Jurkat, Clone E6-1 (cell line): Measurements from ENCODE around the gene TNFSF8.
A peak's percentile ranks its signal among the peaks of the same experiment; 100 is the strongest.

ENCODE experiments used
- DNase-seq: peaks from one replicate; pipeline ENCODE4 v3.0.0-alpha.2; 2011; ENCODE audit warnings: low read depth, low spot score
- H3K4me3 ChIP-seq: 2 replicates; pipeline ENCODE4 v1.5.1; 2011; ENCODE audit warnings: mild to moderate bottlenecking, low read length, control low read depth, moderate library complexity

Gene TNFSF8

GRCh38 chr9:114889802-114890224 lies 40.6 kb downstream of the TNFSF8 start:
- no peak overlapping the region for H3K4me3 ChIP-seq
- DNase-seq = peak; percentile 51

DNA sequence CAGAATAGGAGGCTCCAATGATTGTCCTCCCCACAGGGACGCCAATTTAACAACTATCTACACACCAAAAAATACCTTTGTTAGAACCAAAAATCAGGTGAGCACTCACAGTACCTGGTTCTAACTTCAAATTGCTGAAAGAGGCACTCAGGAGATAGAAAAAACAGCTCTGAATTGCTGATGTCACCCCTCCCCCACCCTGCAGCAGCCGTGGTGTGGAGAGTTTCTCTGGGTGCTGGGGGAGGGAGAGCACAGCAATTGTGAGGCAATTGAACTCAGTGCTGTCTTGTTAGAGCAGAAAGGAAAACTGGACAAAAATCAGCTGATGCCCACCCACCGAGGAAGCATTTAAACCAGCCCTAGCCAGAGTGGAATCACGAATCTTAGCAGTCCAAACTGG lies 41.8 kb downstream of the TNFSF8 start:
- DNase-seq = no peak
- H3K4me3 ChIP-seq = no peak overlapping the region

- no peak for DNase-seq
- no peak overlapping the region for H3K4me3 ChIP-seq
Measured at GRCh38 chr9:114887963-114888362, 42.4 kb downstream of the TNFSF8 start.

- DNase-seq = no peak
- H3K4me3 ChIP-seq = no peak overlapping the region
Measured at GRCh38 chr9:114884787-114885452, 45.5 kb downstream of the TNFSF8 start.

- no peak for DNase-seq
- no peak overlapping the region for H3K4me3 ChIP-seq
Measured at GRCh38 chr9:114883709-114884108, 46.7 kb downstream of the TNFSF8 start.

DNA sequence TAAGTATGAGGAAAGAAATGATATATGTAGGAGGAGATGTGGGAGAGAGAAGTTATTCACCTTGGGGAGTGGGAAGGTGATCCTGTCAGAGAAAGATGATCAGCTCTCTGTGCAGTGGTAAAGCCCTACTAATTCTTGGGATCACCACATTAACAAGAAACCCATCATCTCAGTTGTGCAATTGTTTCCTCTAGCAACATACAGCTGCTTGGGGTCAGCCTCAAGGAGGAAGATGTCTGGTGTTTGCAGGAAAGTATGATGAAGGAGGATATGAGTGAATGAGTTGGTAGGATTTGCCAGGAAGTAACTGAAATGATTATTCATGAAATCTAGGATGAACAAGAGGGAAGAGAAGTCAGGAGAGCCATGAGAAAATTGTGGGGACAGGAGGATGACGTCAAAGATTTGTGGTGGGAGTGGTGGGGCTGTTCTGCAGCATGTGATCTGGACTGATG lies 50.1 kb downstream of the TNFSF8 start:
- H3K4me3 ChIP-seq = no peak overlapping the region
- DNase-seq = no peak

DNA sequence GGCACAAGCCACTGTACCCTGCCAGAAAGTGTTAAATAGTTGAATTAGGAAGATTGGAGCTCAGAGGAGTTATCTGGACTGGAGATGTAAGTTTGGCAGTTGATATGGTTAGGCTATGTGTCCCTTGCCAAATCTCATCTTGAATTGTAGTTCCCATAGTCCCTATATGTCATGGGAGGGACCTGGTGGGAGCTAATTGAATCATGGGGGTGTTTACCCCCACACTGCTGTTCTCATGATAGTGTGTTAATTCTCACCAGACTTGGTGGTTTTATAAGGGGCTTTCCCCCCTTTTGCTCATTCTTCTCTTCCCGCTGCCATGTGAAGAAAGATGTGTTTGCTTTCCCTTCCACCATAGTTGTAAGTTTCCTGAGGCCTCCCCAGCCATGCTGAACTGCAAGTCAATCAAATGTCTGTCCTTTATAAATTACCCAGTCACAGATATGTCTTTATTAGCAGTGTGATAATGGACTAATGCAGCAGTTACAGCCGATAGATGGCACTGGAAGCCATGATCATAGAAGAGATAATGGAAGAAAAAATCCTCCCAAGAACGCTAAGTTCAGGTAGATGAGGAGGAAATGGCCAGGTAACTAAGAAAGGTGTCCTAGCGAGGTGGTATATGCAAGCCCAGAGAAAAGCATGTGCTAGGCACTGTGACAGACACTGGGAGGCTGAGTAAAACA lies 51.4 kb downstream of the TNFSF8 start:
- no peak overlapping the region for H3K4me3 ChIP-seq
- DNase-seq = no peak

DNA sequence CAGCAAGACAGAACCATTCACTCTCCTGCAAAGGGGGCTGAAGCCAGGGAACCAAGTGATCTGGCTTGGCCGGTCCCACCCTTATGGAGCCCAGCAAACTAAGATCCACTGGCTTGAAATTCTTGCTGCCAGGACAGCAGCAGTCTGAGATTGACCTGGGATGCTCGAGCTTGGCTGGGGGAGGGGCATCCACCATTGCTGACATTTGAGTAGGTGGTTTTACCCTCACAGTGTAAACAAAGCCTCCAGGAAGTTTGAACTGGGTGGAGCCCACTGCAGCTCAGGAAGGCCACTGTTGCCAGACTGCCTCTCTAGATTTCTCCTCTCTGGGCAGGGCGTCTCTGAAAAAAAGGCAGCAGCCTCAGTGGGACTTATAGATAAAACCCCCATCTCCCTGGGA lies 60.5 kb downstream of the TNFSF8 start:
- H3K4me3 ChIP-seq = no peak overlapping the region
- peak; percentile 51 for DNase-seq

- H3K4me3 ChIP-seq = no peak overlapping the region
- DNase-seq = no peak
Measured at GRCh38 chr9:114869378-114869777, 61.0 kb downstream of the TNFSF8 start.

- no peak overlapping the region for H3K4me3 ChIP-seq
- no peak for DNase-seq
Measured at GRCh38 chr9:114867327-114867726, 63.1 kb downstream of the TNFSF8 start.

GRCh38 chr9:114864471-114864870 lies 65.9 kb downstream of the TNFSF8 start:
- no peak for DNase-seq

GRCh38 chr9:114861922-114862605 lies 68.3 kb downstream of the TNFSF8 start:
- no peak for DNase-seq
- no peak overlapping the region for H3K4me3 ChIP-seq

More at GRCh38 chr9:114864471-114864870, 65.9 kb downstream of the TNFSF8 start:
- H3K4me3 ChIP-seq = no peak overlapping the region

DNA sequence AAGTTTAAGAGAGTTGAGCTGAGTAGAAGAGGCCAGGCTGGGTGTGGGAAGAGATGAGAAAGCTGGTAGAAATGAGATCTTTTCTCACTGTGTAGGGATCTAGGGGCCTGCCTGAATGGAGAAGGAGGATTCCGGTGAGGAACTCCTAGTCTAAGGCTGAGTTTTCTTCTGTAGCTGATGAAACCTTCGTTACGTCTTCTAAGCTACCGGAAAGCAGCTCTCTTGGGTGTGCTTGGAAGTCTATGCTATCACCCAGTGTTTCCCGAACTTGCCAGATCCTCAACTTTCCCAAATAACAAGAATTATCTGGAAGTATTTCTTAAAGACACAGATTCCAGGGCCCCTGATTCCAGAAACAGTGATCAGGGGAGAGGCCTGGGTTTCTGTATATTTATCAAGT lies 69.1 kb downstream of the TNFSF8 start:
- DNase-seq = no peak
- H3K4me3 ChIP-seq = no peak overlapping the region

DNA sequence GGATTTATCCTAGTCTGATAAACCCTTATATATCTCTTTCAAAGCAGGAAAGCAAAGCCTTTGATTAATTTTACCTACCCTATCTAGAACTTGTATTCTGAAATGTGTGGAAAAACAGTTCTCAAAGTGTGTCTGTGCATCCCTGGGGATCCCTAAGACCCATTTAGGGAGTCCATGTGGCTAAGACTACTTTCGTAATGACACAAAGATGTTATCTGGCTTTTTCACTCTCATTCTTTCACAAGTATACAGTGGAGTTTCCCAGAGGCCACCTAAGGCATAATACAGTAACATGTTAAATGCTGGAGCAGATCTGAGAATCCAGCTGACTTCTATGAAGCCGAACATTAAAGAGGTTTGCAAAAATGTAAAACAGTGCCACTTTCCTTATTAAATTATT lies 70.2 kb downstream of the TNFSF8 start:
- no peak overlapping the region for H3K4me3 ChIP-seq
- DNase-seq = no peak

GRCh38 chr9:114856942-114857315 lies 73.5 kb downstream of the TNFSF8 start:
- no peak for DNase-seq
- H3K4me3 ChIP-seq = no peak overlapping the region

DNA sequence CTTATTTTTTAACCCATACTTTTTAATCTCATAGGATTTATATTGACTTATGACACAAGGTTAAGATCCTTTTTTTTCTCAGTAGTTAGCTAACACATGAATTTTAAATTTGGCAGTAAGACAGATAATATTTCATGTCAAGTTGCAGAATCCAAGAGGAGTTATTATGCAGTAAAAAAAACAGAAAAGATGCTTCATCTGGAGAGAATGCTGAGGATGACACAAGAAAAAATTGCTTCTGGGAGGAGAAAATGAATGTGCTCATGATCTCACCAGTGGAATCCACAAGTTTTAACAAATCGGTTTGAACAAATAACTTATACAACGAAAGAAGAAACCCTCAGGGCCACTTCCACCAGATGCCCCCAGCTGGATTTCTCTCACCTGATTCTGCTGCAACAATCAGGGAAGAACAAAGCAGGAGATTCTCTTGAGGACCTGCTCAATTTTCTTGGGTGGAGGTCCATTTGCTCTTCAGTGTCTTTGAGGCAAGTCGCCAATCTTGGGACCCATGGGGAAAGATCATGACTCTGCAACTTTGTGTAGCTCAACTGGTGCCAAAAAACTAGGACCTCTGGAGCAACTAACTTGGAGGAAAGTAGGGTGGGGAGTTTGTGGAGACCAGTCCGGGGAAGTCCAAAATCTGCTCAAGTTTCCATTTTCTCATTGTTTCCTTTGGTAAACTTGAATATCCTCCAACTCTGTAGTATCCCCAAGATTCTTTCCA lies 74.0 kb downstream of the TNFSF8 start:
- DNase-seq = no peak

DNA sequence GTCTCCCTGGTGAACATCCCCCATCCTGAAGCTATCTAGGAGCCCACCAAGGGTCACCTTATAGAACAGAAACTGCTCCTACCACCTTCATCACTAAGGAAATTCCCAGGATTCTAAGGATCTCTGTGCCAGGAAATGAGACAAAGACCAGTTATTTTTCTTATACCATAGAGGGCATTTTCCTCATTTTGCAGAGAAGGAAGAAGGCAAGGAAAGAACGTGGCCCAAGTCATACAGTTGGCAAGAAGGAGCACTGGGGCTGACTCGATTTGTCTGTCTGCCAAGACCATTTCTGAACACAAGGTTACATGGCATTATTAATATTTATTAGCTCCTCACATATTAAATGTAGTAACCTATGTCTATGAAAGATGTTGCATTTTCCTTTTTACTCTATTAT lies 74.9 kb downstream of the TNFSF8 start:
- no peak overlapping the region for H3K4me3 ChIP-seq
- DNase-seq = no peak

More for the DNA sequence above, 74.0 kb downstream of the TNFSF8 start:
- no peak overlapping the region for H3K4me3 ChIP-seq

- DNase-seq = no peak
- no peak overlapping the region for H3K4me3 ChIP-seq
Measured at GRCh38 chr9:114854736-114855355, 75.5 kb downstream of the TNFSF8 start.
